Measurements from ENCODE around the gene DOCK3. TPM values are rescaled to one million over a fixed set of nuclear protein-coding genes. Genes with fewer than 3 reads are reported as not detected.

DOCK3 gene
- total RNA-seq, 3 donors from 2014 or later = 0.17 to 6.1 (median 0.20) TPM

- no peak for TF ChIP-seq CTCF (IDR thresholded peaks at IDR 0.05)
- no peaks in the 10 kb centered on the region for H3K36me3 ChIP-seq (ENCODE audit: low read depth)
- H3K9me3 ChIP-seq = no peaks in the 10 kb centered on the region
- ATAC-seq (no peak), DNase-seq (no peak)
- intact Hi-C loops (cut with DNase I, micrococcal nuclease) = no loop called here
- H3K4me1 ChIP-seq (ENCODE audit: low read depth) = no peaks in the 10 kb centered on the region
- H3K4me3 ChIP-seq = no peak overlapping the region
Observed at GRCh38 chr3:50648944-50649343, 25.8 kb upstream of the DOCK3 start.

GRCh38 chr3:50649451-50649931 is 25.2 kb upstream of the DOCK3 start:
- TF ChIP-seq CTCF (IDR thresholded peaks at IDR 0.05) = no peak
- no peaks in the 10 kb centered on the region for H3K9me3 ChIP-seq
- no peaks in the 10 kb centered on the region for H3K36me3 ChIP-seq (ENCODE audit: low read depth)
- H3K4me3 ChIP-seq = no peak overlapping the region
- ATAC-seq (no peak), DNase-seq (no peak)
- intact Hi-C loops (cut with DNase I, micrococcal nuclease) = no loop called here
- no peaks in the 10 kb centered on the region for H3K4me1 ChIP-seq (ENCODE audit: low read depth)

GRCh38 chr3:50650018-50650417 is 24.7 kb upstream of the DOCK3 start:
- Histone ChIP-seq H3K9me3 (no peaks in the 10 kb centered on the region), H3K36me3 (ENCODE audit: low read depth) (no peaks in the 10 kb centered on the region), H3K4me3 (no peak overlapping the region), H3K4me1 (ENCODE audit: low read depth) (no peaks in the 10 kb centered on the region)
- intact Hi-C loops (cut with DNase I, micrococcal nuclease) = no loop called here
- no peak for TF ChIP-seq CTCF (IDR thresholded peaks at IDR 0.05)
- DNase-seq (no peak), ATAC-seq (no peak)

- no peak for ATAC-seq
- intact Hi-C loops (cut with DNase I, micrococcal nuclease) = no loop called here
- H3K9me3 ChIP-seq = no peaks in the 10 kb centered on the region
Observed at GRCh38 chr3:50651445-50651844, 23.3 kb upstream of the DOCK3 start.

GRCh38 chr3:50651920-50652529 is 22.7 kb upstream of the DOCK3 start:
- Histone ChIP-seq H3K36me3 (ENCODE audit: low read depth) (no peaks in the 10 kb centered on the region), H3K4me1 (ENCODE audit: low read depth) (no peaks in the 10 kb centered on the region), H3K9me3 (no peaks in the 10 kb centered on the region), H3K4me3 (no peak overlapping the region)
- intact Hi-C loops (cut with DNase I, micrococcal nuclease) = no loop called here
- no peak for TF ChIP-seq CTCF (IDR thresholded peaks at IDR 0.05)
- ATAC-seq (no peak), DNase-seq (no peak)

More at GRCh38 chr3:50651445-50651844, 23.3 kb upstream of the DOCK3 start:
- TF ChIP-seq CTCF (IDR thresholded peaks at IDR 0.05) = no peak
- no peaks in the 10 kb centered on the region for H3K36me3 ChIP-seq (ENCODE audit: low read depth)
- no peak overlapping the region for H3K4me3 ChIP-seq
- DNase-seq = no peak
- H3K4me1 ChIP-seq (ENCODE audit: low read depth) = no peaks in the 10 kb centered on the region

Measured in mucosa of descending colon (tissue), 3 donors.